HepG2 (cell line): ENCODE data around the gene RPRD1A. TPM values are rescaled to one million over a fixed set of nuclear protein-coding genes. Genes with fewer than 3 reads are reported as not detected.

ENCODE experiments used
- ATAC-seq: fragments of 200-7000 bp; cut with Tn5 transposase; 3 replicates; pipeline ENCODE4 v1.9.1; 2020; ENCODE audit warnings: mild to moderate bottlenecking, moderate library complexity
- BruUV-seq: library from RNA; stranded (reverse); fragments of 400-500 nt; replicated peaks from 2 replicates; lab custom pipeline; 2021; lab: Mats Ljungman, UMichigan
- CTCF ChIA-PET: fragments of 300-600 bp; formaldehyde crosslinking; extraction: SDS; loops from one replicate; lab custom pipeline; 2021; ENCODE audit warnings: low total read pairs, inconsistent platforms, low intra/inter-chr PET ratio; lab: Yijun Ruan, JAX
- POLR2A ChIA-PET: fragments of 350-600 bp; sonication (Branson Sonifier 250); formaldehyde crosslinking; loops from one replicate; lab custom pipeline; 2020; ENCODE audit warnings: antibody characterized with exemption, inconsistent platforms; lab: Yijun Ruan, JAX
- DNase-seq: peaks from one replicate; pipeline ENCODE4 v3.0.0-alpha.2; 2015; ENCODE audit warnings: low spot score
- FAIRE-seq: peaks from 3 replicates; lab custom pipeline; 2011; peaks lifted over from hg19 to GRCh38; lab: Jason Lieb, UNC
- H2AFZ ChIP-seq: one replicate; pipeline ENCODE4 v1.6.1; 2011; ENCODE audit warnings: low read length, inconsistent platforms
- H3K27ac ChIP-seq: fragments of 300-600 bp; 3 replicates; pipeline ENCODE4 v1.8.0; 2011; ENCODE audit warnings: mixed run types, mild to moderate bottlenecking, mixed read lengths, low read length, inconsistent platforms; ENCODE audit not compliant: insufficient read depth; ENCODE audit errors: extremely low read length
- H3K27me3 ChIP-seq, 2 experiments: fragments of 200-600 bp in 1 of 2; 2 replicates in 1 of 2; 3 replicates in 1 of 2; pipeline versions ENCODE4 v1.6.0 to v1.8.0; 2011; ENCODE audit warnings: low read length in 2 of 2, mild to moderate bottlenecking in 2 of 2, moderate library complexity in 2 of 2, inconsistent platforms in 1 of 2; ENCODE audit not compliant: insufficient read depth in 2 of 2, control insufficient read depth in 1 of 2
- H3K36me3 ChIP-seq, 2 experiments: fragments of 200-600 bp in 1 of 2; replicated peaks in 1 of 2; 2 replicates in 1 of 2; 3 replicates in 1 of 2; pipeline versions ENCODE4 v1.5.1 to v1.8.0; 2011; ENCODE audit warnings: low read length in 2 of 2, inconsistent platforms in 1 of 2; ENCODE audit not compliant: insufficient read depth in 2 of 2, control insufficient read depth in 1 of 2
- H3K4me1 ChIP-seq: 2 replicates; pipeline ENCODE4 v1.5.1; 2012; ENCODE audit warnings: low read length, inconsistent platforms; ENCODE audit not compliant: insufficient read depth
- H3K4me2 ChIP-seq: 2 replicates; pipeline ENCODE4 v1.6.0; 2011; ENCODE audit warnings: low read depth, low read length, inconsistent platforms
- H3K4me3 ChIP-seq, 3 experiments: fragments of 200-600 bp in 1 of 3; sonication (generic), shearing (Covaris generic) in 1 of 3; replicated peaks in 1 of 3; 2 replicates each; pipeline ENCODE4 v1.5.1; 2011 to 2016; ENCODE audit warnings: low read length in 3 of 3, inconsistent platforms in 2 of 3, low read depth in 2 of 3, mild to moderate bottlenecking in 2 of 3, control low read depth in 1 of 3, mixed read lengths in 1 of 3; ENCODE audit not compliant: insufficient read depth in 1 of 3
- H3K79me2 ChIP-seq: one replicate; pipeline ENCODE4 v1.6.1; 2011; ENCODE audit warnings: low read length, inconsistent platforms; ENCODE audit not compliant: insufficient read depth
- H3K9ac ChIP-seq: 2 replicates; pipeline ENCODE4 v1.6.0; 2011; ENCODE audit warnings: mild to moderate bottlenecking, low read depth, low read length, inconsistent platforms; ENCODE audit not compliant: insufficient read depth
- H3K9me3 ChIP-seq: 2 replicates; pipeline ENCODE4 v1.5.1; 2012; ENCODE audit warnings: mild to moderate bottlenecking, low read length
- H4K20me1 ChIP-seq: 2 replicates; pipeline ENCODE4 v1.6.0; 2011; ENCODE audit warnings: inconsistent platforms, mild to moderate bottlenecking, low read length, moderate library complexity; ENCODE audit not compliant: insufficient read depth
- BRCA1 ChIP-seq: sonication (generic); formaldehyde crosslinking; IDR thresholded peaks from 2 replicates; pipeline ENCODE4 v1.4.0; 2020; ENCODE audit warnings: missing genetic modification reagents
- CCDC6 ChIP-seq: sonication (generic); formaldehyde crosslinking; IDR thresholded peaks from 2 replicates; pipeline ENCODE4 v1.8.1; 2022; ENCODE audit warnings: mild to moderate bottlenecking, missing genetic modification reagents, moderate library complexity
- NCOA5 ChIP-seq: sonication (generic); formaldehyde crosslinking; IDR thresholded peaks from 2 replicates; pipeline ENCODE4 v1.4.0; 2020; ENCODE audit warnings: missing genetic modification reagents
- NKX3-1 ChIP-seq: sonication (generic); formaldehyde crosslinking; IDR thresholded peaks from 2 replicates; pipeline ENCODE4 v1.5.0; 2020; ENCODE audit warnings: missing genetic modification reagents
- SRY ChIP-seq: sonication (generic); formaldehyde crosslinking; IDR thresholded peaks from 2 replicates; pipeline ENCODE4 v1.8.0; 2022; ENCODE audit warnings: mild to moderate bottlenecking, missing genetic modification reagents
- TOPORS ChIP-seq: sonication (generic); formaldehyde crosslinking; IDR thresholded peaks from 2 replicates; pipeline ENCODE4 v1.8.0; 2023; ENCODE audit warnings: mild to moderate bottlenecking, missing genetic modification reagents
- U2AF2 ChIP-seq: fragments of 200-400 bp; formaldehyde crosslinking; IDR thresholded peaks from 2 replicates; pipeline ENCODE4 v1.6.1; 2017; ENCODE audit warnings: low read depth, mild to moderate bottlenecking, low read length
- ZBTB21 ChIP-seq: sonication (generic); formaldehyde crosslinking; IDR thresholded peaks from 2 replicates; pipeline ENCODE4 v1.4.0; 2020; ENCODE audit warnings: missing genetic modification reagents
- ZKSCAN1 ChIP-seq: fragments of 150-350 bp; IDR thresholded peaks from 2 replicates; pipeline ENCODE4 v1.6.1; 2014; ENCODE audit warnings: low read length
- ZMYM2 ChIP-seq: sonication (generic); formaldehyde crosslinking; IDR thresholded peaks from 2 replicates; pipeline ENCODE4 v1.8.0; 2022; ENCODE audit warnings: mild to moderate bottlenecking, missing genetic modification reagents
- ZNF263 ChIP-seq: sonication (generic); formaldehyde crosslinking; IDR thresholded peaks from 2 replicates; pipeline ENCODE4 v1.4.0; 2020; ENCODE audit warnings: missing genetic modification reagents
- ZNF747 ChIP-seq: sonication (generic); formaldehyde crosslinking; IDR thresholded peaks from 2 replicates; pipeline ENCODE4 v1.8.1; 2023; ENCODE audit warnings: missing genetic modification reagents, mild to moderate bottlenecking, borderline replicate concordance
- ZNF749 ChIP-seq: sonication (generic); formaldehyde crosslinking; IDR thresholded peaks from 2 replicates; pipeline ENCODE4 v1.8.0; 2022; ENCODE audit warnings: mild to moderate bottlenecking, missing genetic modification reagents, moderate library complexity, borderline replicate concordance
- ZNF777 ChIP-seq: sonication (generic); formaldehyde crosslinking; IDR thresholded peaks from 2 replicates; pipeline ENCODE4 v1.4.0; 2020; ENCODE audit warnings: missing genetic modification reagents
- in situ Hi-C: cut with HindIII; loops from 2 replicates; pipeline ENCODE4 v1.10.0; 2017; ENCODE audit warnings: low pct_unique_long_range_greater_than_20kb; ENCODE audit not compliant: extremely low pct_ligation_motif_present
- intact Hi-C: fragments of 100-400 bp; cut with micrococcal nuclease; formaldehyde crosslinking; loops from one replicate; pipeline ENCODE4 v1.10.0; 2022; ENCODE audit not compliant: unreplicated experiment
- polyA plus RNA-seq, 8 experiments: library from polyadenylated mRNA; depleted of rRNA in 3 of 8; stranded (reverse) in 7 of 8; unstranded in 1 of 8; fragments of >200 nt; fragmentation: Illumina TruSeq in 4 of 8; extraction: Trizol in 4 of 8; gene quantifications; 2 replicates each; pipeline versions ENCODE4 v1.2.1 to v1.2.3, GENCODE V29; 2011 to 2016; ENCODE audit warnings: low read depth in 4 of 8, missing spikeins in 1 of 8, mixed read lengths in 1 of 8; ENCODE audit not compliant: insufficient read depth in 1 of 8
- total RNA-seq, 5 experiments: library from RNA; depleted of rRNA; stranded (reverse); fragments of >200 nt; fragmentation: Illumina TruSeq; extraction: Trizol; gene quantifications; 2 replicates each; pipeline ENCODE4 v1.2.3, GENCODE V29; 2016; ENCODE audit warnings: low read depth in 1 of 5
- TF ChIP-seq, protein P1 (sequence below): IDR thresholded peaks from 2 replicates; pipeline ENCODE4 v1.6.1; 2016; ENCODE audit warnings: low read depth, borderline replicate concordance
- TF ChIP-seq, protein P2 (sequence below): IDR thresholded peaks from 2 replicates; pipeline ENCODE4 v1.6.1; 2012; ENCODE audit warnings: inconsistent platforms

Gene RPRD1A
- total and polyA plus RNA-seq, 2 of the 13 experiments (the other 11 are each of a cell fraction or from before 2014, with no cell fraction given): 42.5 to 78.2 TPM

DNA sequence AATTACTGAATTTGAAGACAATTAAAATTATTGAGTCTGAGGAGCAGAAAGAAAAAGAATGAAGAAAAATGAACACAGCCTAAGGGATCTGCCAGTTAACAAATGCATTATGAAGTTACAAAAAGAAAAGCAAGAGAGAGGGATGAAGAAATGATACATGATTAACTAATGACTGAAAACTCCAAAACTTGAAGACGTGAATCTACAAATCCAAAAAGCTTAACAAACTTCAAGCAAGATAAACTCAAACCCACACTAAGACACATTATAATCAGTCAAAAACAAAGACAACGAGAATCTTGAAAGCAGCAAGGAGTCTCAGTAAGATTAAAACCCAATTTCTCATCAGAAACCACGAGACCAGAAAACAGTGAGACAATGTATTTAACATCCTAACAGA lies 15.6 kb downstream of the RPRD1A start (continued):
- TF ChIP-seq NKX3-1 (CRISPR knock-in tag): no peak
- TF ChIP-seq TOPORS (CRISPR knock-in tag): no peak
- TF ChIP-seq, all 625 proteins: peak for 0

DNA sequence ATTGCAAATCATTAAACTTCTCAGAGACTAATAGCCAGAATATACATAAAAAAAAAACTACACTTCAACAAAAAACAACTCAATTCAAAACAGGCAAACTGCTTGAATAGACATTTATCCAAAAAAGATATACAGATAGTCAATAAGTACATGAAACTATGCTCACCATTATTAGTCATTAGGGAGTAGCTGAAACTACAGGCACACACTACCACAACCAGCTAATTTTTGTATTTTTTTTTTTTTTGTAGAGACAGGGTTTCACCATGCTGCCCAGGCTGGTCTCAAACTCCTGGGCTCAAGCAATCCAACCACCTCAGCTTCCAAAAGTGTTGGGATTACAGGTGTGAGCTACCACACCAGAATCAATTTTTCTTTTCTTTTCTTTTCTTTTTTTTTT lies 16.9 kb downstream of the RPRD1A start:
- peaks cover 7% of the 10 kb centered on the region; the same call in 1 of the 2 replicates for H3K4me1 ChIP-seq
- no peak overlapping the region for H2AFZ ChIP-seq
- FAIRE-seq: no peak
- intact Hi-C loops: no loop called here
- no TSS peak for BruUV-seq
- H3K4me3 ChIP-seq: no peak overlapping the region
- no peaks in the 10 kb centered on the region for H3K36me3 ChIP-seq
- H3K9ac ChIP-seq: no peak overlapping the region
- CTCF ChIA-PET: no interaction called here
- H4K20me1 ChIP-seq: peaks cover 31% of the 10 kb centered on the region
- H3K79me2 ChIP-seq: peaks cover 99% of the 10 kb centered on the region
- no peak overlapping the region for H3K27ac ChIP-seq
- H3K9me3 ChIP-seq: no peaks in the 10 kb centered on the region; the same call in 1 of the 2 replicates
- no peak for ATAC-seq
- no peak for TF ChIP-seq ZNF263 (CRISPR knock-in tag)
- no peak for TF ChIP-seq SRY (CRISPR knock-in tag)
- TF ChIP-seq NCOA5 (CRISPR knock-in tag): no peak
- no peak overlapping the region for H3K4me2 ChIP-seq
- DNase-seq: no peak
- POLR2A ChIA-PET: no interaction called here
- no peaks in the 10 kb centered on the region for H3K27me3 ChIP-seq
- in situ Hi-C loops: no loop called here

DNA sequence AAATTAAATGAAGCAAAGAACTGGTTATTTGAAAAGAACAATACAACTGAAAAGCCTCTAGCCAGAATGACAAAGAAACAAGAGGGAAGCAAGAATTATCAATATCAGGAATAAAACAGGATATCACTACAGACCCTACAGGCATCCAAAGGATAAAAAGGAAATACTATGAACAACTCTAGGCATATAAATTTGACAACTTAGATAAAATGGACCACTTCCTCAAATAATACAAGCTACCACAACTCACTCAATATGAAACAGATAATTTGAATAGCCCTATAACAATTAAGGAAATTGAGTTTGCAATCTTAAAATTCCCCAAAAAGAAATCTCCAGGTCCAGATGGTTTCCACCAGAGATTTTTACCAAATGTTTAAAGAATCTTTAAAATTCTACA lies 19.8 kb downstream of the RPRD1A start:
- Histone ChIP-seq H3K4me1 (peaks cover 7% of the 10 kb centered on the region; the same call in 1 of the 2 replicates), H3K36me3 (no peaks in the 10 kb centered on the region), H4K20me1 (peaks cover 39% of the 10 kb centered on the region), H2AFZ (no peak overlapping the region), H3K4me3 (no peak overlapping the region), H3K27me3 (no peaks in the 10 kb centered on the region), H3K9me3 (no peaks in the 10 kb centered on the region; the same call in 1 of the 2 replicates), H3K27ac (no peak overlapping the region), H3K9ac (no peak overlapping the region), H3K79me2 (peaks cover 96% of the 10 kb centered on the region), H3K4me2 (no peak overlapping the region)
- intact Hi-C loops (no loop called here), in situ Hi-C loops (no loop called here)
- POLR2A ChIA-PET: no interaction called here
- ATAC-seq (no peak), FAIRE-seq (no peak), DNase-seq (no peak)
- BruUV-seq: no TSS peak
- TF ChIP-seq ZKSCAN1: no peak
- TF ChIP-seq CCDC6 (CRISPR knock-in tag): no peak
- TF ChIP-seq ZNF747 (CRISPR knock-in tag): no peak
- no peak for TF ChIP-seq ZNF749
- TF ChIP-seq BRCA1 (CRISPR knock-in tag): no peak
- TF ChIP-seq ZBTB21 (CRISPR knock-in tag): no peak
- no peak for TF ChIP-seq U2AF2
- no peak for TF ChIP-seq ZMYM2 (CRISPR knock-in tag)
- TF ChIP-seq, protein P1, sequence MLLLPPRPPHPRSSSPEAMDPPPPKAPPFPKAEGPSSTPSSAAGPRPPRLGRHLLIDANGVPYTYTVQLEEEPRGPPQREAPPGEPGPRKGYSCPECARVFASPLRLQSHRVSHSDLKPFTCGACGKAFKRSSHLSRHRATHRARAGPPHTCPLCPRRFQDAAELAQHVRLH (CRISPR knock-in tag): no peak
- TF ChIP-seq, protein P2, sequence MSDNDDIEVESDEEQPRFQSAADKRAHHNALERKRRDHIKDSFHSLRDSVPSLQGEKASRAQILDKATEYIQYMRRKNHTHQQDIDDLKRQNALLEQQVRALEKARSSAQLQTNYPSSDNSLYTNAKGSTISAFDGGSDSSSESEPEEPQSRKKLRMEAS: no peak
- no peak for TF ChIP-seq ZNF777 (CRISPR knock-in tag)
- CTCF ChIA-PET: no interaction called here
